Stimulated activated memory B cell treated with anti-CD40 and anti-IgM and Interleukin-4, amounts not matched to agents 10 μg/mL and 1 μg/mL and 100 μg/mL, for 72 hours (primary cell): ENCODE data around the gene IGFBP6.

Experiments
- ATAC-seq: fragments of 150-1000 bp; cut with Tn5 transposase; 2 replicates; pipeline ENCODE4 v1.10.0; 2021
- H3K27ac Mint-ChIP-seq: one replicate; pipeline ENCODE4 v1.8.0; 2022; ENCODE audit warnings: mild to moderate bottlenecking, mixed read lengths
- H3K27me3 Mint-ChIP-seq: one replicate; pipeline ENCODE4 v1.8.0; 2022; ENCODE audit warnings: mixed read lengths
- H3K36me3 Mint-ChIP-seq: one replicate; pipeline ENCODE4 v1.8.0; 2022; ENCODE audit warnings: mixed read lengths
- H3K4me1 Mint-ChIP-seq: one replicate; pipeline ENCODE4 v1.8.0; 2022; ENCODE audit warnings: mixed read lengths
- H3K4me3 Mint-ChIP-seq: one replicate; pipeline ENCODE4 v1.8.0; 2022; ENCODE audit warnings: mild to moderate bottlenecking, moderate library complexity, mixed read lengths
- H3K9me3 Mint-ChIP-seq: one replicate; pipeline ENCODE4 v1.8.0; 2022; ENCODE audit warnings: mixed read lengths

IGFBP6 gene

DNA sequence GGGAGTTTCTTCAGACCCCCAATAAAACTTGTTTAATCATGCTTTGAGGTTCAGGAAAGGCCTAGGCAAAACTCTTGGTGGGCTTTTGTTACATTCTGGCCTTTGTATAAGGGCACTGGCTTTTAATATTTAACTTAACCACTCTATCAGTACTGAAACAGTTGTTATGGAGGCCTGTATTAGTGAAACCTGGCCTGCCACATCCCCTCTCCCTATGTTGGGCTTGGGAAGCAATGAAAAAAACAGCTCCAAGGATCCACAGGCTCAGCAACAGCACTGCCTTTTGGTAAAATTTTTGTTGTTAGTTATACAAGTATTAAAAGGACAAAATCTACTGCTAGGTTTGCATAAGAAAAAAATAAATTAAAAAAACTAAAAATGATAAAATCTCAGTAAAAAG lies 16.5 kb downstream of the IGFBP6 start:
- Mint-ChIP-seq H3K9me3 (no peaks in the 10 kb centered on the region), H3K27me3 (no peaks in the 10 kb centered on the region), H3K27ac (no peak overlapping the region), H3K36me3 (no peaks in the 10 kb centered on the region), H3K4me1 (no peaks in the 10 kb centered on the region), H3K4me3 (no peak overlapping the region)
- ATAC-seq, result no peak

DNA sequence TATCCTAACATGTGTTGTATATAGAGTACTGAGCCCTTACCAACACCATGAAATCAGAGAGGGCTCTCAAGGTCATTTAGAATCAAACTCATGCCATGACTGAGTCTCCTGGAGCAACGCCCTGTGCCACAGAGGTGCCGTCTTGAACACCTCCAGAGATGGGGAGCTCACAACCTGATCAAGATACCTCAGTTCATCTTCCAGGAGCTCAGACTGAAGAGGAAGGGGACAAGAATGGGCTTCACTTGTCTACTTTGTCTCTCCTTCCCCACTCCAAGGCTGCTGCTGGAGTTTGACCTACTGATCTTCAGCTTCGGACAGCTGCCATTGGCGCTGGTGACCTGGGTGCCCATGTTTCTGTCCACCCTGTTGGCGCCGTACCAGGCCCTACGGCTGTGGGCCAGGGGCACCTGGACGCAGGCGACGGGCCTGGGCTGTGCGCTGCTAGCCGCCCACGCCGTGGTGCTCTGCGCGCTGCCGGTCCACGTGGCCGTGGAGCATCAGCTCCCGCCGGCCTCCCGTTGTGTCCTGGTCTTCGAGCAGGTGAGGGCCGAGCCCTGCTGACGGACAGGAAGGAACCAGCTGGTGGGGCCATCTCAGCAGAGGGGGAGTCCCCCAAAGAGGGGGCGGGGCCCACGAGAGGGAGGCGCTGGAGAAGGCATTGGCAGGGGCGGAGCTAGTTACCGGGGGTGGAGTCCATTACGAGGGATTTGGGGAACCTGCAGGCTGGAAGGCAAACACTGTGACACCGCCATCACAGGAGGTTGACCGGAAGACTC lies 17.8 kb downstream of the IGFBP6 start:
- no peak overlapping the region for H3K4me3 Mint-ChIP-seq
- no peaks in the 10 kb centered on the region for H3K36me3 Mint-ChIP-seq
- H3K27ac Mint-ChIP-seq, result no peak overlapping the region
- H3K27me3 Mint-ChIP-seq, result no peaks in the 10 kb centered on the region
- ATAC-seq, result no peak
- no peaks in the 10 kb centered on the region for H3K4me1 Mint-ChIP-seq
- no peaks in the 10 kb centered on the region for H3K9me3 Mint-ChIP-seq

DNA sequence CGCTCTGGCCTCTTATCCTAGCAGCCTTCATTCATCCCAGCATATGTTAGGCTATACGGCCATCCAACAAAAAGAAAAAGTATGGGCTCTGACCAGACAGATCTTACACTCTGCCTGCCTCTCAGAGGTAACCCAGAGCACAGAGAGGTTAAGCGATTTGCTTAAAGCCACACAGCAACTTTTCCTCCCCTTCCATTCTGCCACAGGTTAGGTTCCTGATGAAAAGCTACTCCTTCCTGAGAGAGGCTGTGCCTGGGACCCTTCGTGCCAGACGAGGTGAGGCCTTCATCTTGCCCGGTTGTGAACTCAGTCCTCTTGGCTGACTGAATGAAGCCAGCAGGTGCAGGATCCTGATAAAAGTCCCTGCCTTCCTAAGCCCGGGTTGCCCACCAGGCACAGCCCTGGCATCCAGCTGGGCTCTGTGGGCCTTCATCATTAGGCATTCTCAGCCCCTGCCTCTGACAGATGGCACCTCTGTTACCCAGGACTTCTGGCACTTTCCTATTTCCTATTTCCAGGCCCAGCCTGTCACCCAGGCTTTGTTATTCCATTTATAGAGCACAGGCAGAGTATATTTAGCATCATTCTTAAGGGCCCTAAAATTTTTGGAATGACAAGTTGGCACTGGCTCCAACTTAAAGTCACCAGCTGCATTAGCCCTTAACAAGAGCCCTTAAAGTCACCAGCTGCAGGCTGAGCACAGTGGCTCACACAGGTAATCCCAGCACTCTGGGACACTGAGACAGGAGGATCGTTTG lies 18.6 kb downstream of the IGFBP6 start:
- Mint-ChIP-seq H3K36me3 (no peaks in the 10 kb centered on the region), H3K27ac (no peak overlapping the region), H3K4me1 (no peaks in the 10 kb centered on the region), H3K9me3 (no peaks in the 10 kb centered on the region), H3K27me3 (no peaks in the 10 kb centered on the region), H3K4me3 (no peak overlapping the region)
- no peak for ATAC-seq

DNA sequence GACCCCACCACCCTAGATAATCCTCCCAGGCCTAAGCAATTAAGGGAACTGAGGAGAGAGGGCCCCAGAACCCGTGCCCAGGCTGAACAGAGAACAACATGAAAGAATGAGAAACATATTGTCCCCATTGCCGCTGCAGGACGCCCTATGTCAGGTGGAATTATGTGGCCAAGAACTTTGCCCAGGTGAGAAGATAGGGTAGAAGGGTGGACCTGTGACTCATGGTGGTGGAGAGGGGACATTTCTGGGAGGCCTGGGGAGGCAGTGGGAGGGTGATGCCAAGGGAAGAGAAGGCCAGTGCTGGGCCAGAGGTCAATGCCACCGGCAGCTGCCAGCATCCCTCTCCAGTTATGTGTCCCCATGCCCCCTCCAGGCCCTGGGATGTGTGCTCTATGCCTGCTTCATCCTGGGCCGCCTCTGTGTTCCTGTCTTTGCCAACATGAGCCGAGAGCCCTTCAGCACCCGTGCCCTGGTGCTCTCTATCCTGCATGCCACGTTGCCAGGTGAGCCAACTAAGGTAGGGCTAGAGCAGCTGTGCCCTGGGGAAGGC lies 21.4 kb downstream of the IGFBP6 start:
- Mint-ChIP-seq H3K9me3 (no peaks in the 10 kb centered on the region), H3K36me3 (no peaks in the 10 kb centered on the region), H3K27ac (no peak overlapping the region), H3K4me3 (no peak overlapping the region), H3K27me3 (no peaks in the 10 kb centered on the region), H3K4me1 (no peaks in the 10 kb centered on the region)
- no peak for ATAC-seq

- H3K36me3 Mint-ChIP-seq, result no peaks in the 10 kb centered on the region
- H3K4me1 Mint-ChIP-seq, result no peaks in the 10 kb centered on the region
- H3K9me3 Mint-ChIP-seq, result no peaks in the 10 kb centered on the region
- no peak overlapping the region for H3K27ac Mint-ChIP-seq
- H3K27me3 Mint-ChIP-seq, result peaks cover 4% of the 10 kb centered on the region
- ATAC-seq, result no peak
- no peak overlapping the region for H3K4me3 Mint-ChIP-seq
Measured at GRCh38 chr12:53120685-53121525, 23.4 kb downstream of the IGFBP6 start.

DNA sequence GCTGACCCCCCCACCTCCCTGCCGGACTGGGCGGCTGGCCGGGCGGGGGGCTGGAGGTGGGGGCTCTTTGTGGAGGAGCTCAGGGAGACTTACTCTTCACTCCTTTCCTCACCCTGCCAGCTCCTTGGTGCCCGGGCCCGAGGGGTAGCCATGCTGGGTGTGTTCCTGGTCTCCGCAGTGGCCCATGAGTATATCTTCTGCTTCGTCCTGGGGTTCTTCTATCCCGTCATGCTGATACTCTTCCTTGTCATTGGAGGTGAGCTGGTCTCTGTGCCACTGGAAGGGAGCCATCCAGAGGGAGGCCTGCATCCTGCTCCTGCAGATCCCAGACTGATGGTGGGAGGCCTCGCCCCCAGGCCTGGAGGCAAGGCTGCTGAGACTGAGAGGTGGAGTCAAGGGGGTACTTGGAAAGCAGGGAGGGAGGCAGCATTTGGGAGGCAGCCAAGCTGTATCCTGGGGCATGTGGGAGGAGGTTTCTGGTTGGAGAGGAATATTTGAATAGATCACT lies 25.5 kb downstream of the IGFBP6 start:
- Mint-ChIP-seq H3K27me3 (peaks cover 19% of the 10 kb centered on the region), H3K4me3 (no peak overlapping the region), H3K9me3 (no peaks in the 10 kb centered on the region), H3K36me3 (no peaks in the 10 kb centered on the region), H3K27ac (no peak overlapping the region), H3K4me1 (peaks cover 5% of the 10 kb centered on the region)
- ATAC-seq, result peak; percentile 46

DNA sequence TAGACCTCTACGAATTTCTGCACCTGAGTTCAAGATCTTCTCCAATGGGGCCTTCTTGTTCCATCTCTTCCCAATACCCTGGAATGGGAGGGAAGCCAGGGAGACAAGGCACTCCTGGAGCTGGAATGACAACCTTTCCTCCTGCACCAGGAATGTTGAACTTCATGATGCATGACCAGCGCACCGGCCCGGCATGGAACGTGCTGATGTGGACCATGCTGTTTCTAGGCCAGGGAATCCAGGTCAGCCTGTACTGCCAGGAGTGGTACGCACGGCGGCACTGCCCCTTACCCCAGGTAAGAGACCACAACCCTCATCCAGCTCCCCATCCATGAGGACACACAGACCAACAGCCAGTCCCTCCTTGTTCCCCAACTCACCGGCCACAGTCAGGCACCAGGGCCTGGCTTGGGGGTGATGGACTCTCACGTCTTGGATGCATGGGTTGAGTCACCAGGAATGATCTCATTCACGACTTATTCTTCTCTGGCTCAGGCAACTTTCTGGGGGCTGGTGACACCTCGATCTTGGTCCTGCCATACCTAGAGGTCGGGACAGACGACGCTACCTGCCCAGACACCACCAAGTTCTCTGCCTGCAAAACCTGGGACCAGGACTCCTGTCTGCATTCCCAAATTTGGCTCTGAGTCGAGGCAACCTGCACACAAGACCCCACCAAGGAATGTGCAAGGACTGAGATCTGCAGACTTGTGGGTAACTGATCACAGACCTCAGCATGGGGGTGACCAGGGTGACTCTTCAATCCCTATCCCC lies 26.3 kb downstream of the IGFBP6 start:
- ATAC-seq, result peak; percentile 36
- no peaks in the 10 kb centered on the region for H3K36me3 Mint-ChIP-seq
- no peaks in the 10 kb centered on the region for H3K9me3 Mint-ChIP-seq
- peaks cover 26% of the 10 kb centered on the region for H3K27me3 Mint-ChIP-seq
- no peak overlapping the region for H3K27ac Mint-ChIP-seq
- peaks cover 5% of the 10 kb centered on the region for H3K4me1 Mint-ChIP-seq
- no peak overlapping the region for H3K4me3 Mint-ChIP-seq

GRCh38 chr12:53124352-53124723 lies 26.9 kb downstream of the IGFBP6 start:
- Mint-ChIP-seq H3K9me3 (no peaks in the 10 kb centered on the region), H3K4me1 (peaks cover 10% of the 10 kb centered on the region), H3K27ac (no peak overlapping the region), H3K36me3 (no peaks in the 10 kb centered on the region), H3K4me3 (no peak overlapping the region), H3K27me3 (peaks cover 32% of the 10 kb centered on the region)
- no peak for ATAC-seq

- H3K36me3 Mint-ChIP-seq, result no peaks in the 10 kb centered on the region
- no peak for ATAC-seq
- peaks cover 19% of the 10 kb centered on the region for H3K4me1 Mint-ChIP-seq
- no peak overlapping the region for H3K27ac Mint-ChIP-seq
- peaks cover 40% of the 10 kb centered on the region for H3K27me3 Mint-ChIP-seq
- H3K4me3 Mint-ChIP-seq, result no peak overlapping the region
- no peaks in the 10 kb centered on the region for H3K9me3 Mint-ChIP-seq
Measured at GRCh38 chr12:53127169-53127568, 29.7 kb downstream of the IGFBP6 start.

- H3K4me3 Mint-ChIP-seq, result no peak overlapping the region
- no peak for ATAC-seq
- peaks cover 40% of the 10 kb centered on the region for H3K27me3 Mint-ChIP-seq
- no peaks in the 10 kb centered on the region for H3K9me3 Mint-ChIP-seq
- no peak overlapping the region for H3K27ac Mint-ChIP-seq
- peaks cover 19% of the 10 kb centered on the region for H3K4me1 Mint-ChIP-seq
- H3K36me3 Mint-ChIP-seq, result no peaks in the 10 kb centered on the region
Measured at GRCh38 chr12:53128780-53129569, 31.5 kb downstream of the IGFBP6 start.

DNA sequence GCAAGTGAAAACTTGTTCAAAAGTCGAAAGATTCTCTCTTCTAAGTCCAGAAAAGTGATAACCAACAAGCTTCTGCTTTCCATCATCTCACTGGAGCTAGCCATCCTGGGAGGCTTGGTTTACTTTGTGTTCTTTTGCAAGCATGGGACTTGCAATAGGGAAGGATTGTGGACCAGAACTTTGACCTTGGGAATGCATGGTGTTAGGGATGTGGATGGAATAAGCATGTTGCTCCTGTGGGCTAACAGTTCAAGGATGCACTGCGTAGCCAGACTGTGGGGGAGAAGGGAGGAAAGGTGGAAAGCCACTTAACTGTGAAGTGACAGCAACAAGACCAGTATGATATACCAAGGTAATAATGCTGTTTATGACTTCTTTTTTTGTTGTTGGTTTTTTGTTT lies 34.4 kb downstream of the IGFBP6 start:
- no peak overlapping the region for H3K4me3 Mint-ChIP-seq
- no peak for ATAC-seq
- H3K27me3 Mint-ChIP-seq, result peaks cover 33% of the 10 kb centered on the region

DNA sequence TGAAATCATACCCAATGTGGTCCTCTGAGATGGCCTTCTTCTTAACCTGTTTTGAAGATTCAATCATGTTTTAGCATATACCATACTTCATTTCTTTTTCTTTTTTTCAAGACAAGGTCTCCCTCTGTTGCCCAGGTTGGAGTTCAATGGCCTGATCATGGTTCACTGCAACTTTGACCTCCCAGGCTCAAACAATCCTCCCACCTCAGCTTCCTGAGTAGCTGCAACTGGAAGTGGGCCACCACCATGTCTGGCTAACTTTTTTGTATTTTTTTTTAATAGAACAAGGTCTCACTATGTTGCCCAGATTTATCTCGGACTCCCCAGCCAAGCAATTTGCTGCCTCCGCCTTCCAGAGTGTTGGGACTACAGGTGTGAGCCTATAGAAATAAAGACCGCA lies 36.3 kb downstream of the IGFBP6 start:
- Mint-ChIP-seq H3K36me3 (no peaks in the 10 kb centered on the region), H3K4me3 (no peak overlapping the region), H3K9me3 (peaks cover 2% of the 10 kb centered on the region), H3K4me1 (peaks cover 13% of the 10 kb centered on the region), H3K27ac (no peak overlapping the region), H3K27me3 (peaks cover 31% of the 10 kb centered on the region)
- no peak for ATAC-seq

More for the DNA sequence above, 34.4 kb downstream of the IGFBP6 start:
- H3K27ac Mint-ChIP-seq, result no peak overlapping the region
- no peaks in the 10 kb centered on the region for H3K36me3 Mint-ChIP-seq
- peaks cover 19% of the 10 kb centered on the region for H3K4me1 Mint-ChIP-seq
- H3K9me3 Mint-ChIP-seq, result no peaks in the 10 kb centered on the region

- no peak for ATAC-seq
- no peaks in the 10 kb centered on the region for H3K36me3 Mint-ChIP-seq
- no peak overlapping the region for H3K27ac Mint-ChIP-seq
- peaks cover 10% of the 10 kb centered on the region for H3K27me3 Mint-ChIP-seq
- no peak overlapping the region for H3K4me3 Mint-ChIP-seq
- H3K9me3 Mint-ChIP-seq, result no peaks in the 10 kb centered on the region
- H3K4me1 Mint-ChIP-seq, result no peaks in the 10 kb centered on the region
Measured at GRCh38 chr12:53143355-53143754, 45.9 kb downstream of the IGFBP6 start.
